Upper lobe of left lung (tissue), 4 donors: Measurements from ENCODE around the gene GABRE.

Source experiments
- CTCF ChIP-seq, 6 experiments: fragments of 450-650 bp in 4 of 6; fragments of 200-600 bp in 2 of 6; sonication (generic) in 2 of 6; IDR thresholded peaks; one replicate each; pipeline ENCODE4 v1.5.1; 2016 to 2019; ENCODE audit warnings: antibody characterized with exemption in 6 of 6
- EP300 ChIP-seq, 4 donors: sonication (generic); formaldehyde crosslinking; IDR thresholded peaks; one replicate each; pipeline ENCODE4 v1.5.1; 2017; ENCODE audit warnings: antibody characterized with exemption in 4 of 4, control low read depth in 2 of 4
- POLR2AphosphoS5 ChIP-seq, 2 donors: sonication (generic); formaldehyde crosslinking; IDR thresholded peaks; one replicate each; pipeline ENCODE4 v1.5.1; 2017; ENCODE audit warnings: antibody characterized with exemption in 2 of 2

- TF ChIP-seq CTCF (IDR thresholded peaks at IDR 0.05): no peak
- TF ChIP-seq EP300 (IDR thresholded peaks at IDR 0.05): no peak
- TF ChIP-seq POLR2AphosphoS5 (IDR thresholded peaks at IDR 0.05): no peak
Measured at GRCh38 chrX:151966236-151966635, 8.2 kb downstream of the GABRE start.
